Spleen (tissue), 7 donors: ENCODE results near the gene OOSP3.

Experiments used
- CTCF ChIP-seq, 11 experiments: fragments of 200-600 bp in 7 of 11; fragments of 450-650 bp in 4 of 11; sonication (generic) in 4 of 11; IDR thresholded peaks in 8 of 11; conservative IDR thresholded peaks in 3 of 11; 1 replicate in 7 of 11; 2 replicates in 4 of 11; pipeline versions ENCODE4 v1.4.0 to v1.8.0; 2016 to 2021; ENCODE audit warnings: antibody characterized with exemption in 11 of 11, inconsistent platforms in 4 of 11, mild to moderate bottlenecking in 1 of 11
- POLR2A ChIP-seq, 3 donors: fragments of 450-650 bp; IDR thresholded peaks; one replicate each; pipeline ENCODE4 v1.5.1; 2017; ENCODE audit warnings: antibody characterized with exemption in 3 of 3, mild to moderate bottlenecking in 1 of 3
- POLR2AphosphoS5 ChIP-seq, 3 donors: sonication (generic); formaldehyde crosslinking; IDR thresholded peaks; one replicate each; pipeline ENCODE4 v1.5.1; 2017; ENCODE audit warnings: antibody characterized with exemption in 3 of 3
- donor health status: DM: no; HTN: no; CAD: no; lungs with moderate emphysema.
- donor health status: DM: no; HTN: no; CAD: no.
- donor health status: DM: no; HTN: no; CAD: no.

GRCh38 chr11:59898650-59899049 is 20.1 kb downstream of the OOSP3 start:
- TF ChIP-seq CTCF (IDR thresholded peaks at IDR 0.05 in 8 of 11, conservative IDR thresholded peaks at IDR 0.05 in 3 of 11) (no peak), POLR2A (IDR thresholded peaks at IDR 0.05) (no peak), POLR2AphosphoS5 (IDR thresholded peaks at IDR 0.05) (no peak)
